Osteoblast (primary cell): ENCODE results near the gene SDF4. TPM values are rescaled to one million over a fixed set of nuclear protein-coding genes. Genes with fewer than 3 reads are reported as not detected.
"Not testable (repeated sequence)": the region's sequence is repeated elsewhere in the genome, so short reads cannot be mapped to it uniquely, and the experiment has no call there.

Source experiments
- DNase-seq: peaks from one replicate; pipeline ENCODE4 v3.0.0; 2011; ENCODE audit warnings: low spot score, mixed read lengths; ENCODE audit not compliant: insufficient read length; ENCODE audit errors: missing footprints
- H2AFZ ChIP-seq: 2 replicates; pipeline ENCODE4 v1.6.0; 2011; ENCODE audit warnings: mild to moderate bottlenecking, low read length
- H3K27ac ChIP-seq: 2 replicates; pipeline ENCODE4 v1.5.1; 2011; ENCODE audit warnings: mild to moderate bottlenecking, low read depth, low read length, moderate library complexity
- H3K27me3 ChIP-seq: 2 replicates; pipeline ENCODE4 v1.6.0; 2012; ENCODE audit warnings: mild to moderate bottlenecking, control low read depth, inconsistent platforms, low read length, moderate library complexity; ENCODE audit not compliant: insufficient read depth
- H3K36me3 ChIP-seq: 2 replicates; pipeline ENCODE4 v1.5.1; 2011; ENCODE audit warnings: mild to moderate bottlenecking, low read length, control low read depth, moderate library complexity; ENCODE audit not compliant: insufficient read depth
- H3K4me1 ChIP-seq: 2 replicates; pipeline ENCODE4 v1.5.1; 2011; ENCODE audit warnings: mild to moderate bottlenecking, low read length, control low read depth, moderate library complexity; ENCODE audit not compliant: insufficient read depth
- H3K4me2 ChIP-seq: 2 replicates; pipeline ENCODE4 v1.6.0; 2011; ENCODE audit warnings: mild to moderate bottlenecking, low read length; ENCODE audit not compliant: insufficient read depth
- H3K4me3 ChIP-seq: fragments of 200-600 bp; sonication (generic); 3 replicates; pipeline ENCODE4 v1.5.1; 2012; ENCODE audit warnings: mild to moderate bottlenecking, low read length, inconsistent platforms; ENCODE audit not compliant: insufficient read depth
- H3K79me2 ChIP-seq: 2 replicates; pipeline ENCODE4 v1.6.0; 2012; ENCODE audit warnings: mild to moderate bottlenecking, low read length, control low read depth, inconsistent platforms; ENCODE audit not compliant: insufficient read depth
- H3K9me3 ChIP-seq: 2 replicates; pipeline ENCODE4 v1.5.1; 2011; ENCODE audit warnings: low read depth, low read length, control low read depth
- H4K20me1 ChIP-seq: 2 replicates; pipeline ENCODE4 v1.6.0; 2012; ENCODE audit warnings: mild to moderate bottlenecking, low read length, control low read depth; ENCODE audit not compliant: insufficient read depth
- total RNA-seq: library from RNA; depleted of rRNA; stranded (reverse); fragments of >200 nt; gene quantifications from 2 replicates; pipeline ENCODE4 v1.2.3, GENCODE V29; 2012
- TF ChIP-seq, protein P1 (sequence below): IDR thresholded peaks from 2 replicates; pipeline ENCODE4 v1.5.1; 2011; ENCODE audit warnings: mild to moderate bottlenecking, low read depth, low read length, moderate library complexity; ENCODE audit errors: extremely low read depth

SDF4 gene
- total RNA-seq, 1 donor: 151 TPM

DNA sequence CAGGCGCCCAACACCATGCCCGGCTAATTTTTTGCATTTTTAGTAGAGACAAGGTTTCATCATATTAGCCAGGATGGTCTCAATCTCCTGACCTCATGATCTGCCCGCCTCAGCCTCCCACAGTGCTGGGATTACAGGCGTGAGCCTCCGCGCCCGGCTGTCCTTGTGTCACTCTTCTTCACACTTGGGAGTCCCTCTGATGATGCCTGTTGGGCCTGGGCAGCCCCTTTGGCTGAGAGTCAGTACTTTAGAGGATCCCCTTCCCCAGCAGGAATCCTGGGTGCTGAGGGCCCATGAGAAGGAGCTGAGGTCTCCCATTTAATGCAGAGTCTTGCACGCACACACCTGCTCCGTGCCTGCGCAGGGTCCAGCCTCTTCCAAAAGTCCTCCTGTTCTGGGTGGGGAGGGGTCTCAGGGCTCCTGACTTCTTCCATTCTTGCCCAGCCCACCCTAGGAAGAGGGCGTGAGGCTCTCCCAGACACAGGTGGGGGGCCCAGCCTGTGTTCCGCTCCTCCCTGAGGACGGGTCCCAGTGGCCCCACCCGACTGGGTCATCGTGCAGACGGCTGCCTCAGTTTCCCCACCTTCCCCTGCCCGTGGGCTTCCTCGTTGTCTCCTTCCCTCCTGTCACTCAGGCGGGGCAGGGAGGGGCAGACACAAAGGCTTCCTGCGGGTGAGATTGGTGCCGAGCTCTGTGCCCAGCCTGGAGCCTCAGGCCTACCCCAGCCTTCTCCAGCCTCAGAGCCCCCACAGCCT is 54.2 kb downstream of the SDF4 start:
- Histone ChIP-seq H3K36me3 (no peaks in the 10 kb centered on the region), H3K79me2 (no peaks in the 10 kb centered on the region), H2AFZ (no peak overlapping the region), H3K4me2 (no peak overlapping the region), H3K9me3 (no peaks in the 10 kb centered on the region), H3K27ac (no peak overlapping the region), H3K27me3 (peaks cover 35% of the 10 kb centered on the region), H3K4me3 (no peak overlapping the region), H3K4me1 (no peaks in the 10 kb centered on the region), H4K20me1 (no peaks in the 10 kb centered on the region)
- peak; percentile 68 for DNase-seq
- TF ChIP-seq, protein P1, sequence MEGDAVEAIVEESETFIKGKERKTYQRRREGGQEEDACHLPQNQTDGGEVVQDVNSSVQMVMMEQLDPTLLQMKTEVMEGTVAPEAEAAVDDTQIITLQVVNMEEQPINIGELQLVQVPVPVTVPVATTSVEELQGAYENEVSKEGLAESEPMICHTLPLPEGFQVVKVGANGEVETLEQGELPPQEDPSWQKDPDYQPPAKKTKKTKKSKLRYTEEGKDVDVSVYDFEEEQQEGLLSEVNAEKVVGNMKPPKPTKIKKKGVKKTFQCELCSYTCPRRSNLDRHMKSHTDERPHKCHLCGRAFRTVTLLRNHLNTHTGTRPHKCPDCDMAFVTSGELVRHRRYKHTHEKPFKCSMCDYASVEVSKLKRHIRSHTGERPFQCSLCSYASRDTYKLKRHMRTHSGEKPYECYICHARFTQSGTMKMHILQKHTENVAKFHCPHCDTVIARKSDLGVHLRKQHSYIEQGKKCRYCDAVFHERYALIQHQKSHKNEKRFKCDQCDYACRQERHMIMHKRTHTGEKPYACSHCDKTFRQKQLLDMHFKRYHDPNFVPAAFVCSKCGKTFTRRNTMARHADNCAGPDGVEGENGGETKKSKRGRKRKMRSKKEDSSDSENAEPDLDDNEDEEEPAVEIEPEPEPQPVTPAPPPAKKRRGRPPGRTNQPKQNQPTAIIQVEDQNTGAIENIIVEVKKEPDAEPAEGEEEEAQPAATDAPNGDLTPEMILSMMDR: no peak

DNA sequence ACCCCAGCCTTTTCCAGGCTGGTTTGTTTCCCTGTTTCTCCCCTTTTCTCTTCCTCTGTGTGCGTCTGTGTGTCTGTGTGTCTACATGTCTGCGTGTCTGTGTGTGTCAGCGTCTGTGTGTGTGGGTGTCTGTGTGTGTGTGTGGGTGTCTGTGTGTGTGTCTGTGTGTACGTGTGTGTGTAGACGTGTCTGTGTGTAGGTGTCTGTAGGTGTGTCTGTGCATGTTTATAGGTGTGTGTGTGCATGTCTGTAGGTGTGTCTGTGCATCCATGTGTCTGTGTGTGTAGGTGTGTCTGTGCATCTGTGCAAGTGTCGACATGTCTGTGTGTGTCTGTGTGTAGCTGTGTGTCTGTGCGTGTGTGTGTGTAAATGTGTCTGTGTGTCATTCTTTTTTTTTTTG is 54.9 kb downstream of the SDF4 start:
- H3K27me3 ChIP-seq: peaks cover 40% of the 10 kb centered on the region

DNA sequence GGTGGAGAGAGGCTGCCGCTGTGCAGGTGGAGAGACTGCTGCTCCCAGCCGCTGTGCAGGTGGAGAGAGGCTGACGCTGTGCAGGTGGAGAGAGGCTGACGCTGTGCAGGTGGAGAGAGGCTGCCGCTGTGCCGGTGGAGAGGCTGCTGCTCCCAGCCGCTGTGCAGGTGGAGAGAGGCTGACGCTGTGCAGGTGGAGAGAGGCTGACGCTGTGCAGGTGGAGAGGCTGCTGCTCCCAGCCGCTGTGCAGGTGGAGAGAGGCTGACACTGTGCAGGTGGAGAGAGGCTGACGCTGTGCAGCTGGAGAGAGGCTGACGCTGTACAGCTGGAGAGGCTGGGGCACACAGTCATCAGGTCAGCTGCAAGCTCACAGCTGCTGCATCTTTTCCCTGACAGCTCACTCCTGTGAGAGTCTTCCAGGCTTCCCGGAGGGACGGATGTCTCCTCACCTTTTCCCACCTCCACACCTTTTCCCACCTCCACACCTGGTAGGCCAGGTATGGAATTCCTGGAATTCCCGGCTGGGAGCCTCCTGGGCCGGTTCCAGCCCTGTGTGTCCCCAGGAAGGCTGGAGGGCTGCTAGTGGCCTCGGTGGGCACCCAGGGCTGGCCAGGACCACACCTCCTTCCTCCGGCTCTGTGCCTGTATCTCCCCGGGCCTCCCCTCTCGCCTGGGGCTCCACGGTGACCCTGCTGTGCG is 55.6 kb downstream of the SDF4 start:
- H3K79me2 ChIP-seq, H2AFZ ChIP-seq, H3K4me2 ChIP-seq, H3K4me3 ChIP-seq, H3K4me1 ChIP-seq, H3K36me3 ChIP-seq, H3K27ac ChIP-seq, H4K20me1 ChIP-seq, H3K9me3 ChIP-seq: not testable (repeated sequence)
- DNase-seq: peak; percentile 66
- peaks cover 41% of the 10 kb centered on the region for H3K27me3 ChIP-seq

More for the DNA sequence above, 54.9 kb downstream of the SDF4 start:
- no peak overlapping the region for H3K27ac ChIP-seq
- H3K4me1 ChIP-seq: no peaks in the 10 kb centered on the region
- no peaks in the 10 kb centered on the region for H3K9me3 ChIP-seq
- H3K79me2 ChIP-seq: no peaks in the 10 kb centered on the region
- H3K4me3 ChIP-seq: no peak overlapping the region
- H2AFZ ChIP-seq: no peak overlapping the region
- no peaks in the 10 kb centered on the region for H3K36me3 ChIP-seq
- DNase-seq: peak; percentile 64
- TF ChIP-seq, protein P1: no peak
- no peaks in the 10 kb centered on the region for H4K20me1 ChIP-seq
- no peak overlapping the region for H3K4me2 ChIP-seq

DNA sequence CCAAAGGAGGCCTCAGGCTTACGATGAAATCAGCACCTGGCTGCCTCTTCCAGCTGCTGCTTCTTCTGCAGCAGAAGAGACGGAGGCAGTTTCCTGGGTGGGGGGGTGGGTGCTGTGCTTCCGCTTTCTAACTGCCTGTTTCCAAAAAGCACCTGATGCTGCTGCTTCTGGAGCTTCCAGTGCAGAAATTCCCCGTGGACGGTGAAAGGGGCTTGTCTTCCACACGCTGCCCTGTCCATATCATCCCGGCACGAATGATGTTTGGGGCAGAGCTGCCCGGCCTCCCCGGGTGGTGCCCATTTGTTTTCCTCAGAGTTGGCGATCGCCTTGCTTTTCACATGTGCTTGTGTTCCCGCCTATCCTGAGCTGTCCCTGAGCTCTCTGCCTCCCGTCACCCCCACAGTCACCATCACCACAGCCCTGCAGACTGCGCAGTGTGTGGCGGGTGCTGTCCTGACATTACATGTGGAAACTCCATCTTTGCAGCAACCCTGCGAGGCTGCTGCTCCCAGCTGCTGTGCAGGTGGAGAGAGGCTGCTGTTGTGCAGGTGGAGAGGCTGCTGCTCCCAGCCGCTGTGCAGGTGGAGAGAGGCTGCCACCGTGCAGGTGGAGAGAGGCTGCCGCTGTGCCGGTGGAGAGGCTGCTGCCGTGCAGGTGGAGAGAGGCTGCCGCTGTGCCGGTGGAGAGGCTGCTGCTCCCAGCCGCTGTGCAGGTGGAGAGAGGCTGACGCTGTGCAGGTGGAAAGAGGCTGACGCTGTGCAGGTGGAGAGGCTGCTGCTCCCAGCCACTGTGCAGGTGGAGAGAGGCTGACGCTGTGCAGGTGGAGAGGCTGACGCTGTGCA is 56.4 kb downstream of the SDF4 start:
- Histone ChIP-seq H3K4me3 (no peak overlapping the region), H3K27me3 (peaks cover 41% of the 10 kb centered on the region), H2AFZ (no peak overlapping the region)

More for the DNA sequence above, 56.4 kb downstream of the SDF4 start:
- TF ChIP-seq, protein P1: no peak
- DNase-seq: peak; percentile 77
- Histone ChIP-seq H3K4me1 (no peaks in the 10 kb centered on the region), H3K4me2 (no peak overlapping the region), H3K27ac (no peak overlapping the region), H3K36me3 (no peaks in the 10 kb centered on the region), H3K79me2 (no peaks in the 10 kb centered on the region), H4K20me1 (no peaks in the 10 kb centered on the region), H3K9me3 (no peaks in the 10 kb centered on the region)
